IPS-20b (cell line): Measurements from ENCODE around the gene PARP1.
"Not testable (repeated sequence)": the region's sequence is repeated elsewhere in the genome, so short reads cannot be mapped to it uniquely, and the experiment has no call there.

Source experiments
- H3K27ac ChIP-seq: one replicate; pipeline ENCODE4 v1.5.1; 2013; ENCODE audit warnings: low read length
- H3K27me3 ChIP-seq: 2 replicates; pipeline ENCODE4 v1.6.1; 2013; ENCODE audit warnings: mild to moderate bottlenecking, low read length, inconsistent platforms; ENCODE audit not compliant: insufficient read depth
- H3K36me3 ChIP-seq: 2 replicates; pipeline ENCODE4 v1.6.1; 2013; ENCODE audit warnings: low read depth, mild to moderate bottlenecking, inconsistent platforms, low read length, moderate library complexity; ENCODE audit not compliant: insufficient read depth
- H3K4me1 ChIP-seq: 2 replicates; pipeline ENCODE4 v1.6.1; 2013; ENCODE audit warnings: mild to moderate bottlenecking, control low read depth, inconsistent platforms, low read length, moderate library complexity; ENCODE audit not compliant: insufficient read depth
- H3K4me3 ChIP-seq: 2 replicates; pipeline ENCODE4 v1.5.1; 2013; ENCODE audit warnings: mild to moderate bottlenecking, low read length, inconsistent platforms
- H3K9ac ChIP-seq: 2 replicates; pipeline ENCODE4 v1.6.1; 2013; ENCODE audit warnings: low read depth, mild to moderate bottlenecking, inconsistent platforms, low read length, moderate library complexity
- H3K9me3 ChIP-seq: 2 replicates; pipeline ENCODE4 v1.6.1; 2013; ENCODE audit warnings: mild to moderate bottlenecking, low read depth, low read length, inconsistent platforms; ENCODE audit not compliant: insufficient read depth

Gene PARP1

GRCh38 chr1:226428348-226428747 lies 20.5 kb upstream of the PARP1 start:
- H3K27me3 ChIP-seq, result no peaks in the 10 kb centered on the region; the same call in 1 of the 2 replicates
- no peak overlapping the region for H3K27ac ChIP-seq
- no peak overlapping the region for H3K9ac ChIP-seq
- H3K4me1 ChIP-seq, result peaks cover 7% of the 10 kb centered on the region; the same call in 1 of the 2 replicates
- H3K9me3 ChIP-seq, result no peaks in the 10 kb centered on the region
- H3K4me3 ChIP-seq, result no peak overlapping the region
- no peaks in the 10 kb centered on the region for H3K36me3 ChIP-seq

DNA sequence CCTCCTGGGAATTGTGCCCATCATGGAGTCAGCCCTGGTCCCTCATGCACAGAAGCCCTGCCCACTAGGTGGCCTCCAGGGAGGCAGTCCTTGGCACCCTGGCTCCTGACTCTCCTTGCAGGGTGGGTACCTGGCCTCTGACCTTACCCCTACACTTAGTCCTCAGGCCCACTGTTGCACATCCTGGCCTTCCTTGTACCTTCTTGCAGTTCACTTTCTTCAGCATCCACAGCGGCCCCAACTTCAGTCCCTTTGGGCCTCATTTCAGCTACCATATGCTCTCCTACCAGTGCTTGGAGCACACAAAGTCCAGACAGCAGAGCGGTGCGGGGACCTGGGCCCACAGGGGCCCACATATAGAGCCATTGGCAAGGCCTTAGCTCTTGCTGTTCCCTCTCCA lies 19.2 kb upstream of the PARP1 start:
- Histone ChIP-seq H3K27ac (no peak overlapping the region), H3K9ac (no peak overlapping the region), H3K9me3 (no peaks in the 10 kb centered on the region), H3K4me1 (peaks cover 7% of the 10 kb centered on the region; the same call in 1 of the 2 replicates), H3K4me3 (no peak overlapping the region), H3K27me3 (no peaks in the 10 kb centered on the region; the same call in 1 of the 2 replicates), H3K36me3 (no peaks in the 10 kb centered on the region)

DNA sequence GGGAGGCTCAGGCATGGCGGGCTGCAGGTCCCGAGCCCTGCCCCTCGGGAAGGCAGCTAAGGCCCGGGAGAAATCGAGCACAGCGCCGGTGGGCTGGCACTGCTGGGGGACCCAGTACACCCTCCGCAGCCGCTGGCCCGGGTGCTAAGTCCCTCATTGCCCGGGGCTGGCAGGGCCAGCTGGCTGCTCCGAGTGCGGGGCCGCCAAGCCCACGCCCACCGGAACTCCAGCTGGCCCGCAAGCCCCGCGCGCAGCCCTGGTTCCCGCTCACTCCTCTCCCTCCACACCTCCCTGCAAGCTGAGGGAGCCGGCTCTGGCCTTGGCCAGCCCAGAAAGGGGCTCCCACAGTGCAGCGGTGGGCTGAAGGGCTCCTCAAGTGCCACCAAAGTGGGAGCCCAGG lies 18.5 kb upstream of the PARP1 start:
- H3K9ac ChIP-seq, H3K27me3 ChIP-seq, H3K4me3 ChIP-seq, H3K4me1 ChIP-seq, H3K9me3 ChIP-seq, H3K27ac ChIP-seq, H3K36me3 ChIP-seq: not testable (repeated sequence)

GRCh38 chr1:226425431-226426031 lies 17.6 kb upstream of the PARP1 start:
- H3K27ac ChIP-seq, result no peak overlapping the region
- no peaks in the 10 kb centered on the region; the same call in 1 of the 2 replicates for H3K27me3 ChIP-seq
- H3K36me3 ChIP-seq, result no peaks in the 10 kb centered on the region
- H3K4me3 ChIP-seq, result no peak overlapping the region
- no peak overlapping the region for H3K9ac ChIP-seq
- peaks cover 7% of the 10 kb centered on the region; the same call in 1 of the 2 replicates for H3K4me1 ChIP-seq
- no peaks in the 10 kb centered on the region for H3K9me3 ChIP-seq

DNA sequence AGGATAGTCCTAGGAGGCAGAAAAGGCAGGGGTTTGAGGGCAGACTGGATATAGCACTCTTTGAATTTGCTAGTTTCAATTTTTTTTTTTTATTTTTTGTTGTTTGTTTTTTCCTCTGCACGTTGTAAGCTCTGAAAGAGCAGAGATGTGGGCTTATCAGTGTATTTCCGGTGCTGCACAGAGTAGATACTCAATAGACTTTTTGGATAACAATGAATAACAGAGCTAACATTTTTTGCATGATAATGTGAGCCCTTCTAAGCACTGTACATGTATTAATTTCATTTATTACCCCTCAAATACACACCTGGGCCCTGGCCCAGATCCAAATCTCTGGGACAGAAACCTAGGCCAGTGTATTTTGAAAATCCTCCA lies 17.1 kb upstream of the PARP1 start:
- Histone ChIP-seq H3K4me1 (peaks cover 7% of the 10 kb centered on the region; the same call in 1 of the 2 replicates), H3K36me3 (no peaks in the 10 kb centered on the region), H3K27me3 (no peaks in the 10 kb centered on the region; the same call in 1 of the 2 replicates), H3K9me3 (no peaks in the 10 kb centered on the region), H3K27ac (no peak overlapping the region), H3K4me3 (no peak overlapping the region), H3K9ac (no peak overlapping the region)

GRCh38 chr1:226424221-226425003 lies 16.5 kb upstream of the PARP1 start:
- Histone ChIP-seq H3K27me3 (no peaks in the 10 kb centered on the region; the same call in 1 of the 2 replicates), H3K36me3 (no peaks in the 10 kb centered on the region), H3K9me3 (no peaks in the 10 kb centered on the region), H3K4me1 (peaks cover 7% of the 10 kb centered on the region; the same call in 1 of the 2 replicates), H3K27ac (no peak overlapping the region), H3K9ac (no peak overlapping the region), H3K4me3 (no peak overlapping the region)

DNA sequence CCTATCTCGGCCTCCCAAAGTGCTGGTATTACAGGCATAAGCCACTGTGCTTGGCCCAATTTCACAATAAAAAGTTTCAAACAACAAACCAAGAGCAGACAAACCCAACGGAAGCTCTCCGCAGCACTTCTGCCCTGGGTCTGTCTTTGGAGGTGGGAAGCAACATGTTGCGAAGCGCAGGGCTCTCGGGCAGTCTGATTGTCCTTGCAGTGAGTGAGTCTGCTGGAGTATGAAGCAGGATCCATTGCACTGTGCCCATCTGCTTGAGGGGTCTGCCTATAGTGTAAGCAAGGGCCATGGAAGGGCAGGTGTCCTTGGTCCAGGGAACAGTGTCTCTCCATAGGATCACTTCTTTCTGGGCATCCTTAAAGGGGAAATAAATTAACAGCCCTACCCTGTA lies 14.6 kb upstream of the PARP1 start:
- Histone ChIP-seq H3K4me3 (no peak overlapping the region), H3K4me1 (peaks cover 3% of the 10 kb centered on the region; the same call in 1 of the 2 replicates), H3K9me3 (no peaks in the 10 kb centered on the region), H3K27ac (no peak overlapping the region), H3K9ac (no peak overlapping the region), H3K36me3 (no peaks in the 10 kb centered on the region), H3K27me3 (no peaks in the 10 kb centered on the region)

GRCh38 chr1:226420897-226421296 lies 13.0 kb upstream of the PARP1 start:
- Histone ChIP-seq H3K9me3 (no peaks in the 10 kb centered on the region), H3K4me3 (no peak overlapping the region), H3K36me3 (no peaks in the 10 kb centered on the region), H3K4me1 (peaks cover 3% of the 10 kb centered on the region; the same call in 1 of the 2 replicates), H3K27ac (no peak overlapping the region), H3K9ac (no peak overlapping the region), H3K27me3 (no peaks in the 10 kb centered on the region)

GRCh38 chr1:226420328-226420727 lies 12.4 kb upstream of the PARP1 start:
- peaks cover 3% of the 10 kb centered on the region; the same call in 1 of the 2 replicates for H3K4me1 ChIP-seq
- H3K27ac ChIP-seq, result no peak overlapping the region
- H3K27me3 ChIP-seq, result no peaks in the 10 kb centered on the region

GRCh38 chr1:226419284-226420029 lies 11.6 kb upstream of the PARP1 start:
- H3K4me3 ChIP-seq, result no peak overlapping the region
- H3K9me3 ChIP-seq, result no peaks in the 10 kb centered on the region
- H3K9ac ChIP-seq, result no peak overlapping the region
- no peak overlapping the region for H3K27ac ChIP-seq
- H3K4me1 ChIP-seq, result peaks cover under 1% of the 10 kb centered on the region; the same call in 1 of the 2 replicates
- H3K27me3 ChIP-seq, result no peaks in the 10 kb centered on the region
- H3K36me3 ChIP-seq, result no peaks in the 10 kb centered on the region

More at GRCh38 chr1:226420328-226420727, 12.4 kb upstream of the PARP1 start:
- no peak overlapping the region for H3K4me3 ChIP-seq
- H3K9ac ChIP-seq, result no peak overlapping the region
- no peaks in the 10 kb centered on the region for H3K9me3 ChIP-seq
- H3K36me3 ChIP-seq, result no peaks in the 10 kb centered on the region

DNA sequence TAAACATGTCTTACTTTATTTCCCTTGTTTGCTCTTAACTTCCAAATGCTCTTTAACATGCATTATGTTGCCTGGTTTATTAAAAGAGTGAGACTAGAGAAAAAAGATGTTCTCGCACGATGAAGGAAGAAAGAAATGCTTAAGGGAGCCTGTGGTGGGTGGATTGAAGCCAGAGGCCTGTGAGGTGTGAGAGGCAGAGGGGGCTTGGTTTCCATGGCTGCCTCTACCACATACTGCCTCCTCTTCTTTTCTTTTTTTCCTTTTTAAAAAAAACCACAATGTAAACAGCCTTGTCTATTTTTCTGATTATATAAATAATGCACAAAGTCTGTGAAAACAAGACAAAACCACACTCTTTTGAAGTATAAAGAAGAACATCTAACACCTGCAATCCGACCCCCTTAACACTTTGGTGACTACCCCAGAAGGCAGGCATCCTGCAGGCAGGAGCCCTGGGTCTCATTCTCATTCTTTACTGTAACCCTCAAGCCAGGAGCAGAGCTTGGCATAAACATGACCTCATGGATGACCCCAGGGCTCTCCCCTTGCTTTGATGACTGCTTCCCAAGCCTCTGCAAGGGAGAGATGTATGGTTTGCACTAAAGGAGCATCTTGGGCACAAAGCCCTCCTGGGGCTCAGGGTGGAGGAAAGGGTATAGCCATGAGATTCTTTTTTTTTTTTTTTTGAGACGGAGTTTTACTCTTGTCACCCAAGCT lies 10.1 kb upstream of the PARP1 start:
- no peaks in the 10 kb centered on the region for H3K36me3 ChIP-seq
- H3K9ac ChIP-seq, result no peak overlapping the region
- no peak overlapping the region for H3K4me3 ChIP-seq
- H3K27ac ChIP-seq, result no peak overlapping the region
- H3K27me3 ChIP-seq, result no peaks in the 10 kb centered on the region
- H3K9me3 ChIP-seq, result no peaks in the 10 kb centered on the region
- no peaks in the 10 kb centered on the region; the same call in 1 of the 2 replicates for H3K4me1 ChIP-seq
